ENCODE data around the gene PPP2R1A. TPM values are rescaled to one million over a fixed set of nuclear protein-coding genes. Genes with fewer than 3 reads are reported as not detected.

PPP2R1A gene
- total and polyA plus RNA-seq, 4 donors = 33.6 to 61.6 (median 59.8) TPM

DNA sequence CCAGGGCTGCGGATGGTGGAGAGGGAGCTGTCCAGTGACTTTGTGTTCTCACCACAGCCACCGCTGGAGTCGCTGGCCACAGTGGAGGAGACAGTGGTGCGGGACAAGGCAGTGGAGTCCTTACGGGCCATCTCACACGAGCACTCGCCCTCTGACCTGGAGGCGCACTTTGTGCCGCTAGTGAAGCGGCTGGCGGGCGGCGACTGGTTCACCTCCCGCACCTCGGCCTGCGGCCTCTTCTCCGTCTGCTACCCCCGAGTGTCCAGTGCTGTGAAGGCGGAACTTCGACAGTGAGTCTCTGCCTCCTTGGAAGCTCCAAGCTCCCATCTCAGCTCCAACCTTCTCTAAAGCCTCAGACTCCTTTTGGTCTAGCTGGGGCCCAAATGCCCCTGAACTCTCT is 21.4 kb downstream of the PPP2R1A start:
- Histone ChIP-seq H3K36me3 (ENCODE audit: control insufficient read depth in 4 of 4, insufficient read depth in 3 of 4, low read depth in 1 of 4, low read length in 3 of 4) (peaks cover 30 to 90% (median 76%) of the 10 kb centered on the region in 4 donors), H3K27me3 (ENCODE audit: control insufficient read depth in 4 of 4, insufficient read depth in 4 of 4, low read length in 3 of 4) (no peaks in the 10 kb centered on the region), H3K27ac (ENCODE audit: low read depth in 1 of 2, low read length in 2 of 2) (no peak overlapping the region), H3K4me1 (ENCODE audit: control insufficient read depth in 4 of 4, insufficient read depth in 4 of 4, low read length in 3 of 4) (no peaks in the 10 kb centered on the region), H3K9ac (ENCODE audit: low read depth in 1 of 2, low read length in 2 of 2) (no peak overlapping the region), H3K4me3 (ENCODE audit: low read depth in 1 of 3, low read length in 3 of 3) (no peak overlapping the region), H3K9me3 (ENCODE audit: control insufficient read depth in 4 of 4, low read length in 3 of 4) (no peaks in the 10 kb centered on the region)
- DNase-seq (ENCODE audit: low spot score) = no peak
- 97% methylated on average over 20 of the region's 20 CpGs for WGBS
- TF ChIP-seq RXRA (IDR thresholded peaks at IDR 0.05) = no peak
- TF ChIP-seq, protein P1, sequence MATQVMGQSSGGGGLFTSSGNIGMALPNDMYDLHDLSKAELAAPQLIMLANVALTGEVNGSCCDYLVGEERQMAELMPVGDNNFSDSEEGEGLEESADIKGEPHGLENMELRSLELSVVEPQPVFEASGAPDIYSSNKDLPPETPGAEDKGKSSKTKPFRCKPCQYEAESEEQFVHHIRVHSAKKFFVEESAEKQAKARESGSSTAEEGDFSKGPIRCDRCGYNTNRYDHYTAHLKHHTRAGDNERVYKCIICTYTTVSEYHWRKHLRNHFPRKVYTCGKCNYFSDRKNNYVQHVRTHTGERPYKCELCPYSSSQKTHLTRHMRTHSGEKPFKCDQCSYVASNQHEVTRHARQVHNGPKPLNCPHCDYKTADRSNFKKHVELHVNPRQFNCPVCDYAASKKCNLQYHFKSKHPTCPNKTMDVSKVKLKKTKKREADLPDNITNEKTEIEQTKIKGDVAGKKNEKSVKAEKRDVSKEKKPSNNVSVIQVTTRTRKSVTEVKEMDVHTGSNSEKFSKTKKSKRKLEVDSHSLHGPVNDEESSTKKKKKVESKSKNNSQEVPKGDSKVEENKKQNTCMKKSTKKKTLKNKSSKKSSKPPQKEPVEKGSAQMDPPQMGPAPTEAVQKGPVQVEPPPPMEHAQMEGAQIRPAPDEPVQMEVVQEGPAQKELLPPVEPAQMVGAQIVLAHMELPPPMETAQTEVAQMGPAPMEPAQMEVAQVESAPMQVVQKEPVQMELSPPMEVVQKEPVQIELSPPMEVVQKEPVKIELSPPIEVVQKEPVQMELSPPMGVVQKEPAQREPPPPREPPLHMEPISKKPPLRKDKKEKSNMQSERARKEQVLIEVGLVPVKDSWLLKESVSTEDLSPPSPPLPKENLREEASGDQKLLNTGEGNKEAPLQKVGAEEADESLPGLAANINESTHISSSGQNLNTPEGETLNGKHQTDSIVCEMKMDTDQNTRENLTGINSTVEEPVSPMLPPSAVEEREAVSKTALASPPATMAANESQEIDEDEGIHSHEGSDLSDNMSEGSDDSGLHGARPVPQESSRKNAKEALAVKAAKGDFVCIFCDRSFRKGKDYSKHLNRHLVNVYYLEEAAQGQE (IDR thresholded peaks at IDR 0.05) = no peak
- TF ChIP-seq RAD21 (IDR thresholded peaks at IDR 0.05) = no peak
- TF ChIP-seq TAF1 (conservative IDR thresholded peaks at IDR 0.05) = no peak
- TF ChIP-seq NR2F2 (IDR thresholded peaks at IDR 0.05) = no peak
- TF ChIP-seq, protein P2, sequence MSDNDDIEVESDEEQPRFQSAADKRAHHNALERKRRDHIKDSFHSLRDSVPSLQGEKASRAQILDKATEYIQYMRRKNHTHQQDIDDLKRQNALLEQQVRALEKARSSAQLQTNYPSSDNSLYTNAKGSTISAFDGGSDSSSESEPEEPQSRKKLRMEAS (IDR thresholded peaks at IDR 0.05) = no peak
- TF ChIP-seq HNF4G (IDR thresholded peaks at IDR 0.05) = no peak
- TF ChIP-seq, protein P3, sequence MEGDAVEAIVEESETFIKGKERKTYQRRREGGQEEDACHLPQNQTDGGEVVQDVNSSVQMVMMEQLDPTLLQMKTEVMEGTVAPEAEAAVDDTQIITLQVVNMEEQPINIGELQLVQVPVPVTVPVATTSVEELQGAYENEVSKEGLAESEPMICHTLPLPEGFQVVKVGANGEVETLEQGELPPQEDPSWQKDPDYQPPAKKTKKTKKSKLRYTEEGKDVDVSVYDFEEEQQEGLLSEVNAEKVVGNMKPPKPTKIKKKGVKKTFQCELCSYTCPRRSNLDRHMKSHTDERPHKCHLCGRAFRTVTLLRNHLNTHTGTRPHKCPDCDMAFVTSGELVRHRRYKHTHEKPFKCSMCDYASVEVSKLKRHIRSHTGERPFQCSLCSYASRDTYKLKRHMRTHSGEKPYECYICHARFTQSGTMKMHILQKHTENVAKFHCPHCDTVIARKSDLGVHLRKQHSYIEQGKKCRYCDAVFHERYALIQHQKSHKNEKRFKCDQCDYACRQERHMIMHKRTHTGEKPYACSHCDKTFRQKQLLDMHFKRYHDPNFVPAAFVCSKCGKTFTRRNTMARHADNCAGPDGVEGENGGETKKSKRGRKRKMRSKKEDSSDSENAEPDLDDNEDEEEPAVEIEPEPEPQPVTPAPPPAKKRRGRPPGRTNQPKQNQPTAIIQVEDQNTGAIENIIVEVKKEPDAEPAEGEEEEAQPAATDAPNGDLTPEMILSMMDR (IDR thresholded peaks at IDR 0.05; ENCODE audit: low read depth, low read length, missing input control) = no peak
- no peak for TF ChIP-seq FOXA1 (IDR thresholded peaks at IDR 0.05)
- no peak for TF ChIP-seq HNF4A (conservative IDR thresholded peaks at IDR 0.05)
- TF ChIP-seq, protein P4, sequence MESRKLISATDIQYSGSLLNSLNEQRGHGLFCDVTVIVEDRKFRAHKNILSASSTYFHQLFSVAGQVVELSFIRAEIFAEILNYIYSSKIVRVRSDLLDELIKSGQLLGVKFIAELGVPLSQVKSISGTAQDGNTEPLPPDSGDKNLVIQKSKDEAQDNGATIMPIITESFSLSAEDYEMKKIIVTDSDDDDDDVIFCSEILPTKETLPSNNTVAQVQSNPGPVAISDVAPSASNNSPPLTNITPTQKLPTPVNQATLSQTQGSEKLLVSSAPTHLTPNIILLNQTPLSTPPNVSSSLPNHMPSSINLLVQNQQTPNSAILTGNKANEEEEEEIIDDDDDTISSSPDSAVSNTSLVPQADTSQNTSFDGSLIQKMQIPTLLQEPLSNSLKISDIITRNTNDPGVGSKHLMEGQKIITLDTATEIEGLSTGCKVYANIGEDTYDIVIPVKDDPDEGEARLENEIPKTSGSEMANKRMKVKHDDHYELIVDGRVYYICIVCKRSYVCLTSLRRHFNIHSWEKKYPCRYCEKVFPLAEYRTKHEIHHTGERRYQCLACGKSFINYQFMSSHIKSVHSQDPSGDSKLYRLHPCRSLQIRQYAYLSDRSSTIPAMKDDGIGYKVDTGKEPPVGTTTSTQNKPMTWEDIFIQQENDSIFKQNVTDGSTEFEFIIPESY (IDR thresholded peaks at IDR 0.05) = no peak
- TF ChIP-seq, protein P5, sequence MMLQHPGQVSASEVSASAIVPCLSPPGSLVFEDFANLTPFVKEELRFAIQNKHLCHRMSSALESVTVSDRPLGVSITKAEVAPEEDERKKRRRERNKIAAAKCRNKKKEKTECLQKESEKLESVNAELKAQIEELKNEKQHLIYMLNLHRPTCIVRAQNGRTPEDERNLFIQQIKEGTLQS (IDR thresholded peaks at IDR 0.05) = no peak

DNA sequence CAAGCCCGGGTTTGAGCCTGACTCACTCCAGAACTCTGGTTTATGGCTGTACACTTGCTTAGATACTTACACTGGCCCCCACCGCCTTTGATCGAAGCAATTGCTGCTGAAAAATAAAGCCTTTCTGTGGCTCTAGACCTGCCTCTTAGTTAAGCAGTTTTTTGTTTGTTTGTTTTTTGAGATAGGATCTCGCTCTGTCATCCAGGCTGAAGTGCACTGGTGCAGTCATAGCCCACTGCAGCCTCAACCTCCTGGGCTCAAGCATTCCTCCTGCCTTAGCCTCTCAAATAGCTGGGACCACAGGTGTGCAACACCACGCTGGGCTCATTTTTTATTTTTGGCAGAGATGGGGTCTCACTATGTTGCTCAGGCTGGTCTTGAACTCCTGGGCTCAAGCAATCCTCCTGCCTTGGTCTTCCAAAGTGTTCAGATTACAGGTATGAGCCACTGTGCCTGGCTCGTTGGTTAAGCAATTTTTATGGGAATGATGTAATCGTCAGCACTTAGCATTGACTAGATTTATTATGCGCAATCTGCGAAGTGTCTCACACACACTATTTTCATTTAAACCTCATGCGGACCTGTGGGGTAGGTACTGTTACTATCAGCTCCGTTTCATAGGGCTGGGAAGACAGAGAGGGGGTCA is 22.2 kb downstream of the PPP2R1A start:
- Histone ChIP-seq H3K9me3 (ENCODE audit: control insufficient read depth in 4 of 4, low read length in 3 of 4) (no peaks in the 10 kb centered on the region), H3K9ac (ENCODE audit: low read depth in 1 of 2, low read length in 2 of 2) (no peak overlapping the region), H3K4me3 (ENCODE audit: low read depth in 1 of 3, low read length in 3 of 3) (no peak overlapping the region), H3K27me3 (ENCODE audit: control insufficient read depth in 4 of 4, insufficient read depth in 4 of 4, low read length in 3 of 4) (no peaks in the 10 kb centered on the region), H3K36me3 (ENCODE audit: control insufficient read depth in 4 of 4, insufficient read depth in 3 of 4, low read depth in 1 of 4, low read length in 3 of 4) (peaks cover 34 to 90% (median 73%) of the 10 kb centered on the region in 4 donors), H3K27ac (ENCODE audit: low read depth in 1 of 2, low read length in 2 of 2) (no peak overlapping the region), H3K4me1 (ENCODE audit: control insufficient read depth in 4 of 4, insufficient read depth in 4 of 4, low read length in 3 of 4) (no peaks in the 10 kb centered on the region)
- 93% methylated on average over 11 of the region's 11 CpGs for WGBS
- no peak for DNase-seq (ENCODE audit: low spot score)
- no peak for TF ChIP-seq HNF4A (conservative IDR thresholded peaks at IDR 0.05)
